Fibroblast of lung (primary cell): ENCODE measurements around the gene CREG1.

Experiments used
- EZH2 ChIP-seq: IDR thresholded peaks from 2 replicates; pipeline ENCODE4 v1.5.1; 2012; ENCODE audit warnings: low read length, control low read depth, mild to moderate bottlenecking; ENCODE audit errors: missing control alignments
- TF ChIP-seq, protein P1 (sequence below), 2 donors: IDR thresholded peaks in 1 of 2; conservative IDR thresholded peaks in 1 of 2; 1 replicate in 1 of 2; 2 replicates in 1 of 2; pipeline ENCODE4 v1.5.1; 2011 to 2012; ENCODE audit warnings: low read length in 2 of 2, control low read depth in 1 of 2, inconsistent platforms in 1 of 2, low read depth in 1 of 2, mild to moderate bottlenecking in 1 of 2

GRCh38 chr1:167512046-167512654 is 41.4 kb downstream of the CREG1 start:
- TF ChIP-seq, protein P1, sequence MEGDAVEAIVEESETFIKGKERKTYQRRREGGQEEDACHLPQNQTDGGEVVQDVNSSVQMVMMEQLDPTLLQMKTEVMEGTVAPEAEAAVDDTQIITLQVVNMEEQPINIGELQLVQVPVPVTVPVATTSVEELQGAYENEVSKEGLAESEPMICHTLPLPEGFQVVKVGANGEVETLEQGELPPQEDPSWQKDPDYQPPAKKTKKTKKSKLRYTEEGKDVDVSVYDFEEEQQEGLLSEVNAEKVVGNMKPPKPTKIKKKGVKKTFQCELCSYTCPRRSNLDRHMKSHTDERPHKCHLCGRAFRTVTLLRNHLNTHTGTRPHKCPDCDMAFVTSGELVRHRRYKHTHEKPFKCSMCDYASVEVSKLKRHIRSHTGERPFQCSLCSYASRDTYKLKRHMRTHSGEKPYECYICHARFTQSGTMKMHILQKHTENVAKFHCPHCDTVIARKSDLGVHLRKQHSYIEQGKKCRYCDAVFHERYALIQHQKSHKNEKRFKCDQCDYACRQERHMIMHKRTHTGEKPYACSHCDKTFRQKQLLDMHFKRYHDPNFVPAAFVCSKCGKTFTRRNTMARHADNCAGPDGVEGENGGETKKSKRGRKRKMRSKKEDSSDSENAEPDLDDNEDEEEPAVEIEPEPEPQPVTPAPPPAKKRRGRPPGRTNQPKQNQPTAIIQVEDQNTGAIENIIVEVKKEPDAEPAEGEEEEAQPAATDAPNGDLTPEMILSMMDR (conservative IDR thresholded peaks at IDR 0.05 in 1 of 2, IDR thresholded peaks at IDR 0.05 in 1 of 2; ENCODE audit: low read depth in 1 of 2, low read length in 2 of 2) = no peak
- TF ChIP-seq EZH2 = no peak
